HG02642 (cell line): ENCODE results near the gene PTPRH.

Experiments used
- ATAC-seq: cut with Tn5 transposase; IDR thresholded peaks from one replicate; pipeline ENCODE4 v1.9.1; 2021; ENCODE audit warnings: mild to moderate bottlenecking; ENCODE audit not compliant: unreplicated experiment, poor library complexity

Gene PTPRH

DNA sequence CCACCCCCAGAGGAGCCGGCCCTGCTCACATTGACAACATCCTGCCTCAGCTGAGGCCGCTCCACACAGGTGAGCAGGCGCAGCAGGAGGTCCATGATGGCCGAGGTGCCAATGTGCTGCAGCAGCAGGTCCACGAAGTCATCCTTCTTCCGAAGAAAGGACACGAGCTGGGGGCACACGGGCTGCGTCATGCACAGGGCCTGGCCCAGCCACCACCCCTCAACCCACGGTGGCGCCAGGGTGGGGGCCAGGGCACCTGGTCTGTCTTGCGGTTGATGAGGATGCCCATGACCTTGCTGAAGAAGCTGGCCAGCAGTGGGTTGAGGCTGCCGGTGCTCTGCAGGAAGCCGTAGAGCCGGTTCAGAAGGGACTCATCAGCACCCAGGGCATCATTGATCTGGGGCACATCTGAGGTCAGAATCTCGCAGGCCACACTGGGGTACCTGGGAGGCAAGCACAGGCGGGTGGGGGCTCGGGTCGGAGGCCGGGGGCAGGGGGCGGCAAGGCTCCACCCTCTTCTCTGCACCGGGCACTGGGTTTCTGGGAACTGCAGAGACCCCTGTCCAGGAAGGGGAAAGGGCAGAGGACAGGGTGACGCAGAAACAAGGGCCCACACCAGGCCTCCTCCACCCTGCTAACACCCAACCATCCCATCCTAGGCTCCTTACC, 36.1 kb upstream of the PTPRH start:
- ATAC-seq = no peak

GRCh38 chr19:55244004-55244680, 34.8 kb upstream of the PTPRH start:
- no peak for ATAC-seq

DNA sequence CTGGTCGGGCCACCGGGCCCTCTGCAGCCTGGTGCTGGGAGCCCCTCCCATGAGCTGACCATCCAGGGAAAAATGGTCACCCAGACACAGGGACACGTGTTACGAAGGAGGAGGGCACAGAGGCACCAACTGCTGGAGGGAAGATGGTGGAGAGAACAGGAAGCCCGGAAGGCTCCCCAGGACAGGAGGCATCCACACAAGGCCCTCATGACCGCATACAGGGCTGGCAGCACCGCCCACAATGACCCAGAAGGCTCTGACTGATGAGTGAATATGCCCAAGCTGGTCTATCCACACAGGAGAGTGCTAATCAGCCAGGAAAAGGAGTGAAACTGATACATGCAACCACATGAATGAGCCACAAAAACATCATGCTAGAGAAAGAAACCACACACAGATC, 33.2 kb upstream of the PTPRH start:
- no peak for ATAC-seq

- no peak for ATAC-seq
Observed at GRCh38 chr19:55241935-55242464, 32.7 kb upstream of the PTPRH start.

GRCh38 chr19:55241143-55241934, 32.0 kb upstream of the PTPRH start:
- no peak for ATAC-seq

- no peak for ATAC-seq
Observed at GRCh38 chr19:55240713-55241020, 31.4 kb upstream of the PTPRH start.

GRCh38 chr19:55239004-55239403, 29.7 kb upstream of the PTPRH start:
- ATAC-seq = no peak

GRCh38 chr19:55238030-55238429, 28.7 kb upstream of the PTPRH start:
- ATAC-seq = no peak

GRCh38 chr19:55232986-55233385, 23.7 kb upstream of the PTPRH start:
- no peak for ATAC-seq

- ATAC-seq = no peak
Observed at GRCh38 chr19:55232286-55232602, 22.9 kb upstream of the PTPRH start.

- ATAC-seq = no peak
Observed at GRCh38 chr19:55231391-55232285, 22.3 kb upstream of the PTPRH start.

DNA sequence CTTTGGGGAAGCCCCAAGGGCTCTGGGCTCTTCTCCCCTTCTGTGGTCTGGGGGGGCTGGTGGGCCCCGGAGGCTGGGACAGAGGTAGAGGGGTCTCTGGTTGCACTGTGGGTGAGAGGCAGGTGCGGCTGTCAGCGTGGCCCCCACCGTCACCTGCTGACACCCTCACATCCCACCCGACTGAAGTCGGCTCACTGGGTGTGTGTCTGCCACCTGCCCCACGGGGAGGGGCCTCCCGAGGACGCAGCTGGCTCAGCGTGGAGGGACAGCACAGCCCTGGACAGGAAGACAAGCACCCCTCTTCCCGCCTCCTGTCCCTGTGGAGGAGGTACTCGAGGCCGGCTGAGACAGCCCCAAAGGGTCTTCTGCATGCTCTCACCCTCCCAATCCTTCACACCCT, 21.5 kb upstream of the PTPRH start:
- no peak for ATAC-seq

DNA sequence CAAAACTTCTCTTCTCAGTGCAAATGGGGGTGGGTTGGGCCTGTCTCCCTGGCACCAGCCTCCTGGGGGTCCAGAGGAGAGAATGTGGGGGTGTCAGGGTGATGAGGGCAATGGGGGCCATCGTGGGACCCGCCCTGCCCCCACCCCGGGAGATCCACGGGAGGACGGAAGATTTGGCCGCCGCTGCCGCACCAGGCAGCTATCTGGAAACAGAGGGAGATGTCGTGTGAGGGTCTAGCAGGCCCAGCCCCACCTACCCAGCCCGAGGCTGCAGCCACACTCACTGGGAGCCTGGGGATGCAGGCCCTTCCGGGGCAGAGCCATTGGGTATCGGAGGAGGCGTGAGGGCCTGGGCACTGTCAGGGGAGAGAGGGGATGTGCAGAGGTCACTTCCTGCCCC, 21.0 kb upstream of the PTPRH start:
- ATAC-seq = no peak

DNA sequence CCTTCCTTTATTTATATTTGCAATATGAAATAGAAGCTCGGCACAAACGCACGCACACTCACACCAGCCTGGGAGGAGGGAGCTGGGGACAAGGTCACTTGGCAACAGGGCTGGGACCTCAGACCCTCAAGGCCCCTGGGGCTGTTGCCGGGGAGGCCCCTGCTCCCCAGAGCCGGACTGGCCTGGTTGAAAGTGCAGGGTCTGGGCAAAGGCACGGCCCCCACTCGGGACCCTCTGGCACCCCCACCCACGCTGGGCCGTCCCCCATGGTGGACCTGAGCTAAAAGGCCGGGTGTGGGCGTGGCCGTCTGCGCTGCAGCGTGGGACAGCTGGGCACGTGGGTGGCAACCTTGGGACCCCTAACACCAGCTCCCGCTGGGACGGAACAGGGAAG, 20.5 kb upstream of the PTPRH start:
- no peak for ATAC-seq

DNA sequence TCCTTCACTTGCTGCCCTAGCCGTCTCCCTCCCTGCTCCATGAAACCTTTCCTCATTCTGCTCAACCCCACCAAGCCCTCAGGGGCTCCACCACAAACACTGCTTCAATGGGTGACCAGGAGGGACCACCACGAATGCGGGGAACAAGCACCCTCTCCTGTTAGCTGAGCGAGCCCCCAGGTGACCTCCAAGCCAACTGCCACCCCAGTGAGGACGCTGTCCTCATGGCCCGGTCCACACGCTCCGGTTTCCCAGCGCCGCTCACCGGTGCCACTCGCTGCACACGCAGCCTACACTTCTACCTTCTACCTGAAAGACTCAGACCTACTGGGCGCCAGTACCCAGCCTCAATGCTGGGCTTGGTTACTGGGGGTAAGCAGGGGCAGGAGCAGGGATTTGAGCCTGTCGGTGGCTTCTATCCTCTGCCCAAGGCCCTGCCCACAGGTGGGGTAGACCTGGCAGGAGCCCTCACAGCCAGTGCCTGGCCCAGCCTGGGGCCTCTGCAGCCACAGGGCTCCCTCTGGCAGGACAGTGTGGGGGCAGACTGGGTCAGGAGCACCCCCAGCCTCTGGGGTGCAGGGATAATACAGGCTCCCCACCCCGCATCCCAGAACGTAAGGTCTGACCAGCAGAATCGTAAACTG, 20.0 kb upstream of the PTPRH start:
- ATAC-seq = no peak

- no peak for ATAC-seq
Observed at GRCh38 chr19:55228403-55229031, 19.2 kb upstream of the PTPRH start, which contains the start of gene TMEM86B. Gene TMEM86B, minus strand, starts transcription at chr19:55228763. Its CDS starts 22 bp downstream, at chr19:55228741.

GRCh38 chr19:55228015-55228391, 18.7 kb upstream of the PTPRH start:
- ATAC-seq = no peak

GRCh38 chr19:55227241-55228014, 18.1 kb upstream of the PTPRH start:
- no peak for ATAC-seq

DNA sequence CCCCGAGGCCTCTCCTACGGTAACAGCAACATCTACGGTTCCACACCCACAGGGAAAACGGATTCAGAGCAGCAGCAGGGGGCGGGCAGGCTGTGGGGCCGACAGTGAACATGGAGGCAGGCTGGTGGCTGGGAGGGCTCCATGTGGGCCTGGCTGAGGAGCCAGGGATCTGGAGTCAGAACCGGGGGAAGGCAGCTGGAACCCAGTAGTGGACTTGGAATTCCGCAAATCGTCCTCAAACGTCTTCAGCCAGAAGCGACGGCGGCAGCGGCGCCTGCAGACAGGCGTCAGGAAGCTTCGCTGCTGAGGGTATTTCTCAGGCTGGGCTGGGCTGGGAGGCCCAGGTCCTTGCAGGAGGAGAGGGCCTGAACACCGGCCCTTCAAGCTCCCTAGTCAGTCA, 17.5 kb upstream of the PTPRH start:
- no peak for ATAC-seq
